ENCODE data around the gene CYRIA. TPM values are rescaled to one million over a fixed set of nuclear protein-coding genes. Genes with fewer than 3 reads are reported as not detected.

Gene CYRIA
- total RNA-seq, 2 donors from 2014 or later: 4.4 to 5.3 TPM

DNA sequence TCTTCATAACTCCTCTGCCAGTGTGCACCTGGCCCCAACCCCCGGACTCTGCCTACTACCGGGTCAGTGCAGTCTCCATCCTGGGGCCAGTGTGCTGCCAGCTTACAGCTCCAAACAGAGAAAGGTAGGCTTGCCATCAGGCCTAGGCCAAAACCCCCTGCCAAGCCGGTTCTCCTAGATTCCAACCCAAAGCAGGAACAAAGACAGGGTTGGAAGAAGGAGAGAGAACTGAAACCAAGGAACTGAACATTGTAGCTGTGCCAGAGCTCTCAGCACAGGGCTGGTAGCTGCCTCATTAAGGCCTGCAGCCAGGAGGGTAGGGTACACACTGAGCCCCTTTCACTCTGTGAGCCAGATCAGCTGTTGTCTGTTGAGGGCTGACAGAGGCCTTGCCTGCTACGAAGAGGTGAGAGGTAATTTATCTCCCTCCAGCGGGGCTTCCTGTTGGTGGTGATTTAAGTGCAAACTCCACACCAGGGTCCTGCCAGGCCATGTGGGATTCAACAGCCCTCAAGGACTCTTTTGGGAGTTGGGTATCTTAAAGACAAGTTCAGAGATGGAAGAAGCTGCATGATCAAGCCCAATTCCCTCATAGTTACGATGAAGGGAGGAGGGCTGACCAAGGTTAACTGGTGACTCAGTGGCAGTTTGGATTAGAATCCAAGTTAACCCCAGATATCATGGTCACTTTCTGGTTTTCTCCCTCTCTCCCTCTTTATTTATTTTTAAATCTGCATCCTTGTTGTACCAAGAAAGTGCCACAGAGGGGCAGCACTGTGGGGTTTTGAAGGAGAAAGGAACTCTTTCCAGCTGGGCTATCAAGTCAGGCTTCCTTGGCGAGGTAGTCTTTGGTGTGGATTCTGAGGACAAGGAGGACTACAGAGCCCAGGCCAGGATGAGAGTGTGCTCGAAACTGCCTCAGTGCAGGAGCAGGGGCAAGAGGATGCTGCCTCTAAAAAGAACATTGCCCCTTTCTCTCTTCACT, 48.1 kb downstream of the CYRIA start:
- Histone ChIP-seq H3K27ac (peak overlapping the region; percentile 11 to 66 (median 53)), H3K36me3 (replicated peaks in 1 of 2; ENCODE audit: insufficient read depth in 1 of 2, low read depth in 2 of 2) (no peaks in the 10 kb centered on the region), H3K9me3 (no peaks in the 10 kb centered on the region), H3K4me3 (no peak overlapping the region), H3K27me3 (no peaks in the 10 kb centered on the region), H3K4me1 (peaks cover 15% of the 10 kb centered on the region)
- ATAC-seq (peak; percentile 64), DNase-seq (peak; percentile 29 to 62 (median 51))
- no peak for TF ChIP-seq POLR2A (IDR thresholded peaks at IDR 0.05)
- TF ChIP-seq, protein P1, sequence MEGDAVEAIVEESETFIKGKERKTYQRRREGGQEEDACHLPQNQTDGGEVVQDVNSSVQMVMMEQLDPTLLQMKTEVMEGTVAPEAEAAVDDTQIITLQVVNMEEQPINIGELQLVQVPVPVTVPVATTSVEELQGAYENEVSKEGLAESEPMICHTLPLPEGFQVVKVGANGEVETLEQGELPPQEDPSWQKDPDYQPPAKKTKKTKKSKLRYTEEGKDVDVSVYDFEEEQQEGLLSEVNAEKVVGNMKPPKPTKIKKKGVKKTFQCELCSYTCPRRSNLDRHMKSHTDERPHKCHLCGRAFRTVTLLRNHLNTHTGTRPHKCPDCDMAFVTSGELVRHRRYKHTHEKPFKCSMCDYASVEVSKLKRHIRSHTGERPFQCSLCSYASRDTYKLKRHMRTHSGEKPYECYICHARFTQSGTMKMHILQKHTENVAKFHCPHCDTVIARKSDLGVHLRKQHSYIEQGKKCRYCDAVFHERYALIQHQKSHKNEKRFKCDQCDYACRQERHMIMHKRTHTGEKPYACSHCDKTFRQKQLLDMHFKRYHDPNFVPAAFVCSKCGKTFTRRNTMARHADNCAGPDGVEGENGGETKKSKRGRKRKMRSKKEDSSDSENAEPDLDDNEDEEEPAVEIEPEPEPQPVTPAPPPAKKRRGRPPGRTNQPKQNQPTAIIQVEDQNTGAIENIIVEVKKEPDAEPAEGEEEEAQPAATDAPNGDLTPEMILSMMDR (IDR thresholded peaks at IDR 0.05): peak in 6 of 7 experiments; percentile 18 to 45 (median 34)
- intact Hi-C loops (cut with DNase I): no loop called here
- 35 to 51% methylated on average over 7 to 8 of the region's 8 CpGs for WGBS, 2 donors

Data from body of pancreas (tissue), 4 donors.